H9 (cell line): ENCODE results near the gene CBFA2T2. TPM values are rescaled to one million over a fixed set of nuclear protein-coding genes. Genes with fewer than 3 reads are reported as not detected.

ENCODE experiments used
- DNase-seq: peaks from one replicate; pipeline ENCODE4 v3.0.0-alpha.2; 2017
- H2AFZ ChIP-seq: one replicate; pipeline ENCODE4 v1.6.1; 2013; ENCODE audit warnings: mild to moderate bottlenecking, low read length, control low read depth, moderate library complexity
- H2AK5ac ChIP-seq: 2 replicates; pipeline ENCODE4 v1.6.1; 2013; ENCODE audit warnings: low read length, control low read depth, mixed read lengths; ENCODE audit not compliant: insufficient read length
- H2BK120ac ChIP-seq: one replicate; pipeline ENCODE4 v1.6.1; 2013; ENCODE audit warnings: low read depth, mild to moderate bottlenecking, low read length, control low read depth, inconsistent platforms; ENCODE audit not compliant: poor library complexity, severe bottlenecking
- H2BK12ac ChIP-seq: 2 replicates; pipeline ENCODE4 v1.6.1; 2013; ENCODE audit warnings: low read length, control low read depth, mixed read lengths, low read depth; ENCODE audit not compliant: insufficient read length
- H2BK15ac ChIP-seq: 2 replicates; pipeline ENCODE4 v1.6.1; 2013; ENCODE audit warnings: low read depth, low read length, control low read depth
- H2BK20ac ChIP-seq: one replicate; pipeline ENCODE4 v1.6.1; 2013; ENCODE audit warnings: low read depth, mild to moderate bottlenecking, low read length, control low read depth, inconsistent platforms; ENCODE audit not compliant: poor library complexity, severe bottlenecking
- H2BK5ac ChIP-seq: 2 replicates; pipeline ENCODE4 v1.6.1; 2013; ENCODE audit warnings: low read length, control low read depth, mixed read lengths; ENCODE audit not compliant: insufficient read length
- H3K14ac ChIP-seq: 2 replicates; pipeline ENCODE4 v1.6.1; 2013; ENCODE audit warnings: low read length, control low read depth; ENCODE audit not compliant: insufficient read depth
- H3K18ac ChIP-seq: 2 replicates; pipeline ENCODE4 v1.6.1; 2013; ENCODE audit warnings: low read depth, mild to moderate bottlenecking, mixed read lengths, low read length, control low read depth; ENCODE audit not compliant: insufficient read length
- H3K23ac ChIP-seq: 2 replicates; pipeline ENCODE4 v1.6.1; 2013; ENCODE audit warnings: low read length, control low read depth, mixed read lengths, low read depth; ENCODE audit not compliant: insufficient read length
- H3K23me2 ChIP-seq: 2 replicates; pipeline ENCODE4 v1.6.1; 2013; ENCODE audit warnings: low read depth, mild to moderate bottlenecking, mixed read lengths, low read length, control low read depth; ENCODE audit not compliant: insufficient read length, poor library complexity, severe bottlenecking
- H3K27ac ChIP-seq: 2 replicates; pipeline ENCODE4 v1.5.1; 2013; ENCODE audit warnings: low read length, control low read depth, mixed read lengths, low read depth; ENCODE audit not compliant: insufficient read length
- H3K27me3 ChIP-seq: 2 replicates; pipeline ENCODE4 v1.6.1; 2013; ENCODE audit warnings: low read length, control low read depth, inconsistent platforms; ENCODE audit not compliant: insufficient read depth
- H3K4ac ChIP-seq: 2 replicates; pipeline ENCODE4 v1.6.1; 2013; ENCODE audit warnings: low read depth, mild to moderate bottlenecking, control low read depth, inconsistent platforms, low read length, moderate library complexity
- H3K4me1 ChIP-seq: 2 replicates; pipeline ENCODE4 v1.6.1; 2013; ENCODE audit warnings: low read length, control low read depth, inconsistent platforms; ENCODE audit not compliant: insufficient read depth
- H3K4me2 ChIP-seq: 2 replicates; pipeline ENCODE4 v1.6.1; 2013; ENCODE audit warnings: low read length, control low read depth, mixed read lengths; ENCODE audit not compliant: insufficient read length, insufficient read depth
- H3K56ac ChIP-seq: 2 replicates; pipeline ENCODE4 v1.6.1; 2013; ENCODE audit warnings: low read depth, mild to moderate bottlenecking, mixed read lengths, low read length, control low read depth; ENCODE audit not compliant: insufficient read length
- H3K79me1 ChIP-seq: 2 replicates; pipeline ENCODE4 v1.6.1; 2013; ENCODE audit warnings: low read depth, mild to moderate bottlenecking, moderate library complexity, low read length, control low read depth, inconsistent platforms; ENCODE audit not compliant: insufficient read depth, poor library complexity, severe bottlenecking
- H3K79me2 ChIP-seq: 2 replicates; pipeline ENCODE4 v1.6.1; 2013; ENCODE audit warnings: low read length, control low read depth, inconsistent platforms; ENCODE audit not compliant: insufficient read depth
- H3K9ac ChIP-seq: 2 replicates; pipeline ENCODE4 v1.6.1; 2013; ENCODE audit warnings: low read length, control low read depth, mixed read lengths; ENCODE audit not compliant: insufficient read length; ENCODE audit errors: extremely low read depth
- H3K9me3 ChIP-seq: one replicate; pipeline ENCODE4 v1.6.1; 2013; ENCODE audit warnings: low read depth, low read length, inconsistent platforms; ENCODE audit not compliant: control insufficient read depth
- H3T11ph ChIP-seq: one replicate; pipeline ENCODE4 v1.6.1; 2013; ENCODE audit warnings: mild to moderate bottlenecking, low read length, control low read depth, inconsistent platforms
- H4K20me1 ChIP-seq: one replicate; pipeline ENCODE4 v1.6.1; 2013; ENCODE audit not compliant: control insufficient read depth, insufficient read length, insufficient read depth
- H4K5ac ChIP-seq: 2 replicates; pipeline ENCODE4 v1.6.1; 2013; ENCODE audit warnings: low read depth, mild to moderate bottlenecking, mixed read lengths, low read length, control low read depth; ENCODE audit not compliant: insufficient read length
- H4K8ac ChIP-seq: replicated peaks from 2 replicates; pipeline ENCODE4 v1.6.1; 2013; ENCODE audit warnings: low read length, control low read depth, mixed read lengths, low read depth; ENCODE audit not compliant: insufficient read length
- H4K91ac ChIP-seq: 2 replicates; pipeline ENCODE4 v1.6.1; 2013; ENCODE audit warnings: low read depth, mild to moderate bottlenecking, moderate library complexity, mixed read lengths, low read length, control low read depth; ENCODE audit not compliant: insufficient read length
- H3K27ac Mint-ChIP-seq, 3 experiments: 2 replicates in 2 of 3; 3 replicates in 1 of 3; pipeline ENCODE4 v1.8.0; 2020 to 2021; ENCODE audit warnings: mixed read lengths in 3 of 3, mild to moderate bottlenecking in 1 of 3, moderate library complexity in 1 of 3
- H3K27me3 Mint-ChIP-seq: 2 replicates; pipeline ENCODE4 v1.8.0; 2021; ENCODE audit warnings: low read depth, mild to moderate bottlenecking, moderate library complexity, mixed read lengths
- H3K36me3 Mint-ChIP-seq, 3 experiments: 2 replicates in 2 of 3; 3 replicates in 1 of 3; pipeline ENCODE4 v1.8.0; 2020 to 2021; ENCODE audit warnings: low read depth in 3 of 3, mixed read lengths in 3 of 3; ENCODE audit not compliant: insufficient read depth in 1 of 3
- H3K4me1 Mint-ChIP-seq, 2 experiments: 2 replicates each; pipeline ENCODE4 v1.8.0; 2020; ENCODE audit warnings: mixed read lengths in 2 of 2
- H3K4me3 Mint-ChIP-seq, 2 experiments: 2 replicates in 1 of 2; 3 replicates in 1 of 2; pipeline ENCODE4 v1.8.0; 2020 to 2021; ENCODE audit warnings: mild to moderate bottlenecking in 2 of 2, mixed read lengths in 2 of 2, moderate library complexity in 1 of 2
- H3K9me3 Mint-ChIP-seq, 2 experiments: 2 replicates in 1 of 2; 3 replicates in 1 of 2; pipeline ENCODE4 v1.8.0; 2020; ENCODE audit warnings: mild to moderate bottlenecking in 2 of 2, mixed read lengths in 2 of 2, moderate library complexity in 1 of 2
- WGBS: extraction: QIAGEN DNeasy Blood & Tissue Kit; methylation state at CpG from one replicate; pipeline ENCODE4 v1.1.7; 2013; ENCODE audit warnings: missing lambda C conversion rate, low lambda C conversion rate, mixed read lengths; ENCODE audit not compliant: insufficient read length; ENCODE audit errors: extremely low coverage; 5-methylcytosine and 5-hydroxymethylcytosine counted together
- total RNA-seq: library from RNA; stranded (reverse); gene quantifications from 2 replicates; pipeline ENCODE4 v1.2.1, GENCODE V29; 2021
- TF ChIP-seq, protein P1 (sequence below): fragments of 200-600 bp; sonication (generic); conservative IDR thresholded peaks from 3 replicates; pipeline ENCODE4 v1.8.0; 2021; ENCODE audit warnings: antibody characterized with exemption, mild to moderate bottlenecking

Gene CBFA2T2
- total RNA-seq, 1 experiment from 2014 or later: 11.2 TPM

DNA sequence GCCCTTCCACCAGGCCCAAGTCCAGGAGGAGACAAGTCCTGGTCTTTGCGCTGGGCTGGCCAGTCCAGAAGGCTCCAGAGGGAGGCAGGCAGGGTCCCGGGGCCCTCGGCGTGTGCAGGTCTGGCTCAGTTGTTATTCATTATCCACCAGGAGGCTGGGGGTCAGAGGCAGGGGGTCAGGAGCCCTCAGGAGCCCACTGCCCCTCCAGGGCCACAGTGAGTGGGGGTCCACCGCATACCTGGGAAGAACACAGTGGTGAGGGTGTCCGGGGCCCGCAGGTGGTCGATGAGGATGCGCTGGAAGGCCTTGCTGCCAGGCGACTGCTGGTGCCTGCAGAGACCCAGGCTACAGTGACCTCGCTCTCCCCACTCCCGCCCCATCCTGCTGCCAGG is 167.8 kb downstream of the CBFA2T2 start:
- Histone ChIP-seq H3K4me1 (no peaks in the 10 kb centered on the region), H3K9ac (no peak overlapping the region), H4K5ac (no peak overlapping the region), H3K27ac (no peak overlapping the region), H4K8ac (no peak overlapping the region), H3K79me1 (no peaks in the 10 kb centered on the region), H3K14ac (no peak overlapping the region), H3K23ac (no peak overlapping the region), H3K9me3 (no peaks in the 10 kb centered on the region), H4K91ac (no peak overlapping the region), H3K27me3 (no peaks in the 10 kb centered on the region), H3K79me2 (no peaks in the 10 kb centered on the region), H2AFZ (no peak overlapping the region), H3K56ac (no peak overlapping the region), H3K23me2 (peaks cover under 1% of the 10 kb centered on the region), H2BK120ac (no peak overlapping the region), H2BK20ac (no peak overlapping the region), H3T11ph (no peak overlapping the region), H2AK5ac (no peak overlapping the region), H4K20me1 (no peaks in the 10 kb centered on the region), H3K18ac (no peak overlapping the region), H3K4me2 (no peak overlapping the region), H3K4ac (no peak overlapping the region), H2BK5ac (no peak overlapping the region), H2BK12ac (no peak overlapping the region), H2BK15ac (no peak overlapping the region)
- no CpG with 5 or more reads among the region's 12 CpGs for WGBS
- no peaks in the 10 kb centered on the region for H3K27me3 Mint-ChIP-seq
- H3K4me3 Mint-ChIP-seq: no peak overlapping the region
- no peaks in the 10 kb centered on the region; a peak in 1 of 5 replicates for H3K9me3 Mint-ChIP-seq
- DNase-seq: no peak
- TF ChIP-seq, protein P1, sequence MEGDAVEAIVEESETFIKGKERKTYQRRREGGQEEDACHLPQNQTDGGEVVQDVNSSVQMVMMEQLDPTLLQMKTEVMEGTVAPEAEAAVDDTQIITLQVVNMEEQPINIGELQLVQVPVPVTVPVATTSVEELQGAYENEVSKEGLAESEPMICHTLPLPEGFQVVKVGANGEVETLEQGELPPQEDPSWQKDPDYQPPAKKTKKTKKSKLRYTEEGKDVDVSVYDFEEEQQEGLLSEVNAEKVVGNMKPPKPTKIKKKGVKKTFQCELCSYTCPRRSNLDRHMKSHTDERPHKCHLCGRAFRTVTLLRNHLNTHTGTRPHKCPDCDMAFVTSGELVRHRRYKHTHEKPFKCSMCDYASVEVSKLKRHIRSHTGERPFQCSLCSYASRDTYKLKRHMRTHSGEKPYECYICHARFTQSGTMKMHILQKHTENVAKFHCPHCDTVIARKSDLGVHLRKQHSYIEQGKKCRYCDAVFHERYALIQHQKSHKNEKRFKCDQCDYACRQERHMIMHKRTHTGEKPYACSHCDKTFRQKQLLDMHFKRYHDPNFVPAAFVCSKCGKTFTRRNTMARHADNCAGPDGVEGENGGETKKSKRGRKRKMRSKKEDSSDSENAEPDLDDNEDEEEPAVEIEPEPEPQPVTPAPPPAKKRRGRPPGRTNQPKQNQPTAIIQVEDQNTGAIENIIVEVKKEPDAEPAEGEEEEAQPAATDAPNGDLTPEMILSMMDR: no peak
- peaks cover 26 to 29% of the 10 kb centered on the region in 2 experiments for H3K4me1 Mint-ChIP-seq
- no peak overlapping the region for H3K27ac Mint-ChIP-seq
- peaks cover 0 to 43% (median 4%) of the 10 kb centered on the region in 3 experiments; a peak in 6 of 7 replicates for H3K36me3 Mint-ChIP-seq
